Mammary epithelial cell (primary cell): ENCODE results near the gene THSD1.

ENCODE experiments used
- CTCF ChIP-seq, 2 donors: IDR thresholded peaks in 1 of 2; conservative IDR thresholded peaks in 1 of 2; 2 replicates each; pipeline ENCODE4 v1.5.1; 2011 to 2012; ENCODE audit warnings: inconsistent platforms in 2 of 2, low read length in 2 of 2, mild to moderate bottlenecking in 2 of 2, control low read depth in 1 of 2, low read depth in 1 of 2; ENCODE audit not compliant: insufficient read depth in 1 of 2; ENCODE audit errors: extremely low read depth in 1 of 2
- EZH2 ChIP-seq: IDR thresholded peaks from 2 replicates; pipeline ENCODE4 v1.6.1; 2012; ENCODE audit warnings: low read length, inconsistent platforms, borderline replicate concordance

- no peak for TF ChIP-seq EZH2
- no peak for TF ChIP-seq CTCF (conservative IDR thresholded peaks at IDR 0.05 in 1 of 2, IDR thresholded peaks at IDR 0.05 in 1 of 2; ENCODE audit: extremely low read depth in 1 of 2, insufficient read depth in 1 of 2, low read depth in 1 of 2, low read length in 2 of 2)
These were observed 39.7 kb downstream of the THSD1 start for GRCh38 chr13:52366291-52366690.
